SJCRH30 (cell line): ENCODE measurements around the gene SLC66A2. TPM values are rescaled to one million over a fixed set of nuclear protein-coding genes. Genes with fewer than 3 reads are reported as not detected.
A peak's percentile ranks its signal among the peaks of the same experiment; 100 is the strongest.
"Not testable (repeated sequence)": the region's sequence is repeated elsewhere in the genome, so short reads cannot be mapped to it uniquely, and the experiment has no call there.

ENCODE experiments used
- DNase-seq, 2 experiments: peaks; one replicate each; pipeline ENCODE4 v3.0.0-alpha.2; 2015 to 2020
- H3K27ac ChIP-seq: fragments of 250-450 bp; sonication (Bioruptor Pico); 2 replicates; pipeline ENCODE4 v1.5.1; 2020; ENCODE audit warnings: mild to moderate bottlenecking, moderate library complexity
- H3K27me3 ChIP-seq: fragments of 250-450 bp; sonication (Bioruptor Pico); 2 replicates; pipeline ENCODE4 v1.5.1; 2020; ENCODE audit warnings: mild to moderate bottlenecking, moderate library complexity
- H3K36me3 ChIP-seq: fragments of 250-450 bp; sonication (Bioruptor Pico); 2 replicates; pipeline ENCODE4 v1.5.1; 2020; ENCODE audit warnings: mild to moderate bottlenecking, moderate library complexity
- H3K4me1 ChIP-seq: fragments of 250-450 bp; sonication (Bioruptor Pico); 2 replicates; pipeline ENCODE4 v1.5.1; 2020; ENCODE audit warnings: mild to moderate bottlenecking, moderate library complexity
- H3K4me3 ChIP-seq: fragments of 250-450 bp; sonication (Bioruptor Pico); 2 replicates; pipeline ENCODE4 v1.5.1; 2020; ENCODE audit warnings: mild to moderate bottlenecking, moderate library complexity
- H3K9me3 ChIP-seq: fragments of 250-450 bp; sonication (Bioruptor Pico); replicated peaks from 2 replicates; pipeline ENCODE4 v1.5.1; 2020; ENCODE audit warnings: mild to moderate bottlenecking, moderate library complexity
- total RNA-seq: library from RNA; depleted of rRNA; stranded (reverse); fragments of >200 nt; shearing (Covaris generic); gene quantifications from 2 replicates; pipeline ENCODE4 v1.2.3, GENCODE V29; 2014

SLC66A2 gene
- total RNA-seq, 1 experiment from 2014 or later: 16.3 TPM

DNA sequence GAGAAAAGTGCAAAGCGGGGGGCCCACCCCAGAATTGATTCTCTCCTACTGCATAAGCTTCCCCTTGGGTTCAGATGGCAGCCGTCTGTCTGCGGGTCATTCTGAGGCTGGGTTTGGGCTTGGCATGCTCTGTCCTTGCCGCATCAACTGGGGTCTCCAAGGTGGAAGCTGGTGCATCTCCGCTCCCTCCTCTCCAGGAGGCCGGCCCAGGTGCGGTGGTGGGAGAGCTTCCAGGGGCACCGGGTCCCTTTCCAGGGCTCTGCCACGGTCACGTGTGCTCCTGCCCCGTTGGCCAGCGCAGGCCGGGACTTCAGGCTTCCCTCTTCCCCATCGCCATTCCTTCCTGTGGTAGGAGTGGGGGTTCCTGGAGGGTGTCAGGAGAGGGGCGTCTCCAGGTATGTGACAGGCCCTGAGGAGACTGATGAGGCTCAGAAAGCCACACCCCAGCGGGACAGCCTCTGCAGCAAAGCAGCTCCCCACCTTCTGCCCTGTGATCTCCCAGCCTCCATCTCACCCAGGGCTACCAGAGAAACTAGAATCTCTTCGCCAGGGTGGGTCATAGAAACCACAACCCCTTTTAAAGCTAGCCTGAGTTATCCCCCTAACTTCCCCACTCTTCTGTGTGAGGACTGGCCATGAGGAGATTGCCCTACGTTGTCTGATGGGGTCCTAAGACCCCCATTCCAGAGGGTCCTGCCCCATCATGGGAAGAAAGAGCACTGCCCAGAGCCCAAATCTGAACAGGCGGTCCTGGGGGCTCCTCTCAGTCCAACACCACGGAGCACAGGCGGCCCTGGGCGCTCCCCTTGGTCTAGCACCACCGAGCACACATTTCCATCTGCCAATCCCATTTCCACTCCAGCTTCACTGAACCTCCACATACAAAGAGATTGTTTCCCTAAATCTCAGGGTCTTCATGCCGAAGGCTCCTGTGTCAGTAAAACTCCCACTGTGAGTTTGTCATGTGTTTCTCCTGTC lies 76.6 kb downstream of the SLC66A2 start:
- no peak for DNase-seq
- Histone ChIP-seq H3K9me3 (no peaks in the 10 kb centered on the region), H3K27ac (no peak overlapping the region), H3K4me3 (no peak overlapping the region), H3K4me1 (no peaks in the 10 kb centered on the region), H3K36me3 (no peaks in the 10 kb centered on the region), H3K27me3 (no peaks in the 10 kb centered on the region)

- Histone ChIP-seq H3K4me3 (no peak overlapping the region), H3K27ac (no peak overlapping the region), H3K36me3 (no peaks in the 10 kb centered on the region), H3K27me3 (no peaks in the 10 kb centered on the region), H3K4me1 (no peaks in the 10 kb centered on the region), H3K9me3 (no peaks in the 10 kb centered on the region)
- DNase-seq: no peak
These were observed 77.9 kb downstream of the SLC66A2 start for GRCh38 chr18:79873449-79874110.

DNA sequence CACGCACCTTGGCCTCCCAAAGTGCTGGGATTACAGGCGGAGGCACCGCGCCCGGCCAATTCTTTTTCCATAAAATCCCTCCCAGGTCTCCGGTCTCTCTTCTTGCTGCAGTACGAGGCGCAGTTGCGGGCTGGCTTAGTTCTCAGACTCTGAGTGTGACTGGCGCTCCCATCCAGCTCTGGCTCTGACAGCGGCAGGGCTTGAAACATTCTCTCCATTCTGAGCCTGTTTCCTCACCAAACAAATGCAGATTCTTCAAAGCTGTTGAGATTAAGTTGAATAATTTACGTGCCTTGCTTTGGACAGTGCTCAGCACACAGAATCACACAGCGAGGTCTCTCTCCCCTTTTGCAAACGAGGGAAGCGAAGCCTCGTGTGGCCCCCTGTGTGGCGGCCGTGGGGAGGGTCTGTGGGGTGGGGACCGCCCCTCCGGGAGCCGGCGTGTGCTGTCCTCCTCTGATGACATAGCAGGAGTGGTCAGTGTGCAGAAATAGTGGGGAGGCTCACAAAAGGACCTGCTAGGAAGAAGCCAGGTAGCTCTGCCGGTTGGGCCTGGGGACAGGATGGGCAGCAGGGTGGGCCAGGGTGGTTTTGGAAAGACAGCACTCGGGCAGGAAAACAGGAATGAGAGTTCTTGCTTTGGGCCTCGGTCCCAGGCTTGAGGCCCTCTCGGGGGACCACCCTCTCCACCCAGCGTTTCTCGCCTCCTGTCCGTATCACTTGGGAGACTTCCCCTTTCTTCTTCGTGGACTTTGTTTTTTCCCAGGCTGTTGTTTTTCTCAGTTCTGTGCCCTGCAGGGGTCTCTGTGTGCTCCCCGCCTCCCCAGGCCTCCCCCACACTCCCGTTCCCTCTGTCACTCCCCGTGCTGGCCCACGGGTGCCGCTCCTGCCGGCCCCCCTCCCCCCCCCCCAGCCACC lies 78.7 kb downstream of the SLC66A2 start:
- no peak overlapping the region for H3K27ac ChIP-seq
- H3K9me3 ChIP-seq: no peaks in the 10 kb centered on the region
- no peaks in the 10 kb centered on the region for H3K27me3 ChIP-seq
- DNase-seq: no peak
- no peaks in the 10 kb centered on the region for H3K4me1 ChIP-seq
- no peak overlapping the region for H3K4me3 ChIP-seq
- no peaks in the 10 kb centered on the region for H3K36me3 ChIP-seq

- H3K4me3 ChIP-seq: no peak overlapping the region
These were observed 79.9 kb downstream of the SLC66A2 start for GRCh38 chr18:79871481-79872091.

GRCh38 chr18:79871026-79871390 lies 80.4 kb downstream of the SLC66A2 start:
- H3K27ac ChIP-seq: no peak overlapping the region
- H3K9me3 ChIP-seq: no peaks in the 10 kb centered on the region
- H3K4me1 ChIP-seq: no peaks in the 10 kb centered on the region
- H3K36me3 ChIP-seq: no peaks in the 10 kb centered on the region
- no peak for DNase-seq
- no peaks in the 10 kb centered on the region for H3K27me3 ChIP-seq
- no peak overlapping the region for H3K4me3 ChIP-seq

More at GRCh38 chr18:79871481-79872091, 79.9 kb downstream of the SLC66A2 start:
- no peak for DNase-seq
- H3K9me3 ChIP-seq: no peaks in the 10 kb centered on the region
- H3K4me1 ChIP-seq: no peaks in the 10 kb centered on the region
- H3K27ac ChIP-seq: no peak overlapping the region
- H3K27me3 ChIP-seq: no peaks in the 10 kb centered on the region
- no peaks in the 10 kb centered on the region for H3K36me3 ChIP-seq

GRCh38 chr18:79870301-79871025 lies 81.0 kb downstream of the SLC66A2 start:
- Histone ChIP-seq H3K27me3 (no peaks in the 10 kb centered on the region), H3K27ac (no peak overlapping the region), H3K9me3 (no peaks in the 10 kb centered on the region), H3K4me1 (no peaks in the 10 kb centered on the region), H3K4me3 (no peak overlapping the region), H3K36me3 (no peaks in the 10 kb centered on the region)
- peak in 1 of 2 experiments; percentile 31 for DNase-seq

DNA sequence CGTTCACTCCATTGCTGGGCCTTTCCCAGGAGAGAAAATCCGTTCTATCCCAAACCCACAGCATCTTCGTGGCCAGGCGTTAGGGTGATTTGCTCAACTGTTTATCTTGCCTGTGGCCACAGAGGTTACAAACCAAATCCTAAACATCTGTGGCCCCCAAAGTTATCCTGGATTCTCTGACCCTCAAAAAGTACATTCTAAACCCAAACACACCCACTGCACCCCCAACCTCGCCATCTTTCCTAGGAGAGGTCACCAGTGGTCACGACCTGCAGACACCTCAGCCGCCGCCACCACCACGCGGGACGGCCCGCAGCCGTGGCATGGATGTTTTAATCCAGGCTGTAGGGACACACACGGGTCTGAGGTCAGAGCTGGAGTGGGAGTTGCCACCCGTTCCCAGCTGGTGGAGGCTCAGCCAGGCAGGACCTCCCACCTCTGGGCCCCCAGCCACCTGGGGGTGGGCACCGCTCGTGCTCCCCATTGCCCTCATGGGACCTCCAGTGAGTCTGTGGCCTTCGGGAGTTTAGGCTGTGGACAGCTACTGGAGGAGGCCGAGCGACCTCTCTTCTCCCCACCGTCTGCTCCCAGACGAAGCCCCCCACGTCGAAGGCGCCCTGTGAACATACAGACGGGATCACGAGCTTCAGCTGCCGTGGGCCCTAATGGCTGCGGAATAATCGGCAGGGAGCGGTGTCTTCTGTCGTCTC lies 81.7 kb downstream of the SLC66A2 start:
- Histone ChIP-seq H3K9me3 (no peaks in the 10 kb centered on the region), H3K4me3 (no peak overlapping the region), H3K27ac (no peak overlapping the region), H3K27me3 (no peaks in the 10 kb centered on the region), H3K36me3 (no peaks in the 10 kb centered on the region), H3K4me1 (no peaks in the 10 kb centered on the region)
- DNase-seq: no peak

- H3K9me3 ChIP-seq: no peaks in the 10 kb centered on the region
- no peaks in the 10 kb centered on the region for H3K4me1 ChIP-seq
- no peak overlapping the region for H3K27ac ChIP-seq
- H3K36me3 ChIP-seq: no peaks in the 10 kb centered on the region
- H3K4me3 ChIP-seq: no peak overlapping the region
- no peak for DNase-seq
- no peaks in the 10 kb centered on the region for H3K27me3 ChIP-seq
These were observed 82.5 kb downstream of the SLC66A2 start for GRCh38 chr18:79868811-79869541.

DNA sequence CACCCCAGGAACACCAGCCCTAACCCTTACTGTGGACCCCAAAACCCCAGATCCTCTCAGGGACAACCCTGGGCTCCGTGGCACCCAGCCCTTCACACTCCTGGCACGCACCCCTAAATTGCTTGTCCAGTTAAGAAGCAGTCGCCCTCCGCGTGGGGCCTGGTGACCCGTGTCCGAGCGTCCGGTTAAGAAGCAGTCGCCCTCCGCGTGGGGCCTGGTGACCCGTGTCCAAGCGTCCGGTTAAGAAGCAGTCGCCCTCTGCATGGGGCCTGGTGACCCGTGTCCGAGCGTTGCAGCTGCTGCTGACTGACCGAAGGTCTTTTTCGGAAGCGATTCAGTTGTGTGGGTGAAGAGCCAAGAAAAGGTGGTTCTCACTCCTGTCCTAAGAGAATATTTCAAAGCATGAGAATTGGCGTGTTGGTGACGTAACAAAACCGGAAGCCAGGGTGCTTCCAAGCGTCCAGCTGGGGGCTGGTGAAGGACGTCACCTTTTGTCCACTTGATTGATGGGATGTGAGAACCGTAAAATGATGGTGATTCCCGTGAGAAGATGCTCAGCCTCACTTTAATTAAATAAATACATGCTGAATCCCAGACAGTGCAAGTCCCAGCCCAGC lies 83.2 kb downstream of the SLC66A2 start:
- Histone ChIP-seq H3K9me3 (no peaks in the 10 kb centered on the region), H3K36me3 (no peaks in the 10 kb centered on the region), H3K27ac (no peak overlapping the region), H3K27me3 (no peaks in the 10 kb centered on the region), H3K4me1 (no peaks in the 10 kb centered on the region), H3K4me3 (no peak overlapping the region)
- no peak for DNase-seq

DNA sequence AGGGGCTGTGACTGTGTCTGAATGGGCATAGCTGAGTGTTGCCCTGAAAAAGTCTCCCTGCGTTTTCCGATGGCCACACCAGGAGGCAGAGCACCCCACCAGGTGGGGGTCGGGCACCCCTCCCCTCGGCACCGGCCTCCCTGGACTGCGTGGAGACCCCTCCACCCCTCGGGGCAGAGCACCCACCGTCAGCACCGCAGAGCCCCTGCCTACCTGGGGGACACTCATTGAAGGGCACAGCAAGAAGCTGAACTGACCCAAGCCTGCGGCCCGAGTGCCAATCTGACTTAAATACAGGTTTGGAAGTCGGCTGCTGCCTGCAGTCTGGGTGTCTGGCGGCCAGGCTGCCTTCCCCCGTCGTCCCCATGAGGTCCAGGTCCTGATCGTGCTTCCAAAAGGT lies 83.8 kb downstream of the SLC66A2 start:
- no peaks in the 10 kb centered on the region for H3K36me3 ChIP-seq
- no peak for DNase-seq

GRCh38 chr18:79866889-79867574 lies 84.4 kb downstream of the SLC66A2 start:
- no peaks in the 10 kb centered on the region for H3K4me1 ChIP-seq
- DNase-seq: no peak
- no peak overlapping the region for H3K27ac ChIP-seq
- H3K4me3 ChIP-seq: no peak overlapping the region
- no peaks in the 10 kb centered on the region for H3K9me3 ChIP-seq
- no peaks in the 10 kb centered on the region for H3K27me3 ChIP-seq
- no peaks in the 10 kb centered on the region for H3K36me3 ChIP-seq

More for the DNA sequence above, 83.8 kb downstream of the SLC66A2 start:
- Histone ChIP-seq H3K9me3 (no peaks in the 10 kb centered on the region), H3K27ac (no peak overlapping the region), H3K4me3 (no peak overlapping the region), H3K4me1 (no peaks in the 10 kb centered on the region), H3K27me3 (no peaks in the 10 kb centered on the region)

DNA sequence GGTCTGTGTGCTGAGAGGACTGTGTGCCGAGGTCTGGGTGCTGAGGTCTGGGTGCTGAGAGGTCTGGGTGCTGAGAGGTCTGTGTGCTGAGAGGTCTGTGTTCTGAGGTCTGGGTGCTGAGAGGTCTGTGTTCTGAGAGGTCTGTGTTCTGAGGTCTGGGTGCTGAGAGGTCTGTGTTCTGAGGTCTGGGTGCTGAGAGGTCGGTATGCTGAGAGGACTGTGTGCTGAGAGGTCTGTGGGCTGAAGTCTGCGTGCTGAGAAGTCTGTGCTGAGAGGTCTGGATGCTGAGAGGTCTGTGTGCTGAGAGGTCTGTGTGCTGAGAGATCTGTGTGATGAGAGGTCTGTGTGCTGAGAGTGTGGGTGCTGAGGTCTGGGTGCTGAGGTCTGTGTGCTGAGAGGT lies 85.5 kb downstream of the SLC66A2 start:
- H3K27me3 ChIP-seq, H3K27ac ChIP-seq, H3K36me3 ChIP-seq, DNase-seq, H3K4me1 ChIP-seq, H3K4me3 ChIP-seq, H3K9me3 ChIP-seq: not testable (repeated sequence)
